Measurements from ENCODE around the gene OSBPL9.
"Not testable (repeated sequence)": the region's sequence is repeated elsewhere in the genome, so short reads cannot be mapped to it uniquely, and the experiment has no call there.

DNA sequence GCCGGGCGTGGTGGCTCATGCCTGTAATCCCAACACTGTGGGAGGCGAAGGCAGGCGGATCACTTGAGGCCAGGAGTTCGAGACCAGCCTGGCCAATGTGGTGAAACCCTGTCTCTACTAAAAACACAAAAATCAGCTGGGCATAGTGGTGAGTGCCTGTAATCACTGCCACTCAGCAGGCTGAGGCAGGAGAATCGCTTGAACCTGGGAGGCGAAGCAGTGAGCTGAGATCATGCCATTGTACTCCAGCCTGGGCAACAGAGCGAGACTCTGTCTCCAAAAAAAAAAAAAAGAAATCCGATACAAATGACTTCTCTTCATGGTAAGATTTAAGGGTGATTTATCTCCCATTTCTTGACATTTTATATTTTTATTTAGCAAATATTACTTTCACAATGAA is 202.1 kb downstream of the OSBPL9 start:
- TF ChIP-seq FOXP1 (CRISPR knock-in tag; IDR thresholded peaks at IDR 0.05); U2AF1 (optimal IDR thresholded peaks at IDR 0.05; ENCODE audit: low read depth, low read length); ZNF24 (IDR thresholded peaks at IDR 0.05); ZNF436 (CRISPR knock-in tag; IDR thresholded peaks at IDR 0.05); ZNF253 (CRISPR knock-in tag; conservative IDR thresholded peaks at IDR 0.05): not testable (repeated sequence)
- TF ChIP-seq, protein P1, sequence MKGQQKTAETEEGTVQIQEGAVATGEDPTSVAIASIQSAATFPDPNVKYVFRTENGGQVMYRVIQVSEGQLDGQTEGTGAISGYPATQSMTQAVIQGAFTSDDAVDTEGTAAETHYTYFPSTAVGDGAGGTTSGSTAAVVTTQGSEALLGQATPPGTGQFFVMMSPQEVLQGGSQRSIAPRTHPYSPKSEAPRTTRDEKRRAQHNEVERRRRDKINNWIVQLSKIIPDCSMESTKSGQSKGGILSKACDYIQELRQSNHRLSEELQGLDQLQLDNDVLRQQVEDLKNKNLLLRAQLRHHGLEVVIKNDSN (CRISPR knock-in tag; IDR thresholded peaks at IDR 0.05) = not testable (repeated sequence)
